Heart right ventricle (tissue), 16 donors: ENCODE measurements around the gene RETREG3. TPM values are rescaled to one million over a fixed set of nuclear protein-coding genes. Genes with fewer than 3 reads are reported as not detected.

ENCODE experiments used
- ATAC-seq, 8 donors: fragments of 200-7000 bp; cut with Tn5 transposase; one replicate each; pipeline ENCODE4 v1.9.1; 2020; ENCODE audit warnings: mild to moderate bottlenecking in 8 of 8, moderate library complexity in 8 of 8, moderate number of reproducible peaks in 1 of 8
- DNase-seq, 2 donors: peaks; one replicate each; pipeline ENCODE4 v3.0.0-alpha.2; 2020
- H3K27ac ChIP-seq, 10 donors: fragments of 200-600 bp; sonication (generic) in 2 of 10; one replicate each; pipeline versions ENCODE4 v1.5.0 to v1.8.0; 2020 to 2022; ENCODE audit warnings: mild to moderate bottlenecking in 3 of 10
- H3K27me3 ChIP-seq, 7 donors: fragments of 200-600 bp; one replicate each; pipeline ENCODE4 v1.8.0; 2021 to 2022; ENCODE audit warnings: mild to moderate bottlenecking in 2 of 7
- H3K36me3 ChIP-seq, 9 donors: fragments of 200-600 bp; sonication (generic) in 1 of 9; one replicate each; pipeline versions ENCODE4 v1.5.0 to v1.8.0; 2020 to 2022; ENCODE audit warnings: mild to moderate bottlenecking in 2 of 9
- H3K4me1 ChIP-seq, 9 donors: fragments of 200-600 bp; sonication (generic) in 1 of 9; one replicate each; pipeline versions ENCODE4 v1.5.0 to v1.8.0; 2020 to 2022; ENCODE audit warnings: mild to moderate bottlenecking in 4 of 9
- H3K4me3 ChIP-seq, 10 donors: fragments of 200-600 bp; sonication (generic) in 2 of 10; one replicate each; pipeline versions ENCODE4 v1.5.0 to v1.8.0; 2020 to 2022; ENCODE audit warnings: mild to moderate bottlenecking in 7 of 10, moderate library complexity in 2 of 10
- H3K9me3 ChIP-seq, 11 donors: fragments of 200-600 bp in 10 of 11; sonication (generic) in 2 of 11; one replicate each; pipeline versions ENCODE4 v1.5.0 to v1.8.0; 2013 to 2022; ENCODE audit warnings: mild to moderate bottlenecking in 2 of 11, control low read depth in 1 of 11, moderate library complexity in 1 of 11
- CTCF ChIP-seq, 9 donors: fragments of 200-600 bp; sonication (generic) in 2 of 9; IDR thresholded peaks; one replicate each; pipeline versions ENCODE4 v1.5.0 to v1.8.0; 2021 to 2022; ENCODE audit warnings: antibody characterized with exemption in 9 of 9, mild to moderate bottlenecking in 5 of 9, moderate library complexity in 1 of 9
- WGBS, 2 donors: extraction: QIAGEN DNeasy Blood & Tissue Kit; methylation state at CpG; one replicate each; pipeline ENCODE4 v1.1.7; 2013; ENCODE audit warnings: inconsistent platforms in 1 of 2; 5-methylcytosine and 5-hydroxymethylcytosine counted together
- intact Hi-C, 10 donors: fragments of 100-400 bp; cut with DNase I; formaldehyde crosslinking; loops; one replicate each; pipeline versions ENCODE4 v1.11.1 to v1.14.2; 2022
- polyA plus RNA-seq, 2 donors: library from polyadenylated mRNA; stranded (reverse); fragments of 200-250 nt; gene quantifications; one replicate each; pipeline ENCODE4 v1.2.3, GENCODE V29; 2013
- total RNA-seq, 10 donors: library from RNA; stranded (reverse); fragmentation: NEBNext Ultra II Directional in 3 of 10; extraction: Animal tissue kit (Norgen Biotek cat#: 25700) in 3 of 10; gene quantifications; one replicate each; pipeline versions ENCODE4 v1.2.1 to v1.2.4, GENCODE V29; 2021 to 2023
- donor health status: Arrhythmogenic right ventricular cardiomyopathy.
- donor health status: ischemic (EF 13 %, LVEDD 7.1; RV severe dilation, severe dysfunction).
- donor health status: healthy with polysubstance abuse.
- donor health status: DM: no; HTN: yes; CAD: no.
- donor health status: DM: no; HTN: no; CAD: no.
- donor health status: ischemic (EF 25% LVEDD 6.9; RV normal size, moderate dysfunction).
- donor health status: ischemic (EF 25% LVEDD 5.7; RV mildly dilated, moderate dysfunction).
- donor health status: healthy.
- donor health status: DM: yes; HTN: yes; CAD: no.
- donor health status: Ischemic cardiomyopathy.
- donor health status: ischemic (EF 35%, LVEDD 5.7; RV mildly dilated, moderate dysfunction).
- donor health status: nonischemic (EF 11% LVEDD 7.7; RV severe dilation, severe dysfunction).
- donor health status: DM: yes; HTN: yes; CAD: no.
- donor health status: PGD.
- donor health status: ischemic (EF 29% LVEDD 5.4; RV normal size, mild dysfunction).
- donor health status: nonischemic (EF 23%, LVEDD 6.1; RV moderate dilation, normal function).

Gene RETREG3
- total and polyA plus RNA-seq, 12 donors: 9.8 to 29.9 (median 22.8) TPM

- intact Hi-C loops: loop anchor here in 9 of 10 donors (1.0 to 10.0 kb wide), 9 partner anchors 99 to 246 kb away; partner anchors contain the start of genes PLEKHH3 (in 3 of the 9), BECN1 (in 2 of the 9), CCR10 (in 2 of the 9) and CNTNAP1 (in 2 of the 9)
- Histone ChIP-seq H3K4me3 (peak overlapping the region; percentile 48 to 86 (median 69)), H3K4me1 (peaks cover 10 to 40% (median 23%) of the 10 kb centered on the region in 9 donors), H3K9me3 (no peaks in the 10 kb centered on the region), H3K27ac (peak overlapping the region; percentile 33 to 96 (median 94)), H3K36me3 (peaks cover 0 to 79% (median 34%) of the 10 kb centered on the region in 9 donors), H3K27me3 (no peaks in the 10 kb centered on the region)
- peak; percentile 61 to 79 (median 70) for TF ChIP-seq CTCF (IDR thresholded peaks at IDR 0.05)
- ATAC-seq (peak; percentile 65 to 90 (median 84)), DNase-seq (peak; percentile 67 to 75)
- WGBS, 2 donors: 0 to 1% methylated on average over 20 of the region's 20 CpGs
These were observed 30.8 kb downstream of the RETREG3 start for GRCh38 chr17:42578282-42578869.

GRCh38 chr17:42577532-42578281 lies 31.5 kb downstream of the RETREG3 start, which contains the start of gene PSMC3IP:
Gene PSMC3IP, minus strand, starts transcription at chr17:42577729. Its CDS starts 43 bp downstream, at chr17:42577686.
- DNase-seq (peak; percentile 95 to 97), ATAC-seq (peak; percentile 92 to 98 (median 96))

GRCh38 chr17:42577140-42577531 lies 32.0 kb downstream of the RETREG3 start:
- H3K36me3 ChIP-seq: peaks cover 0 to 79% (median 33%) of the 10 kb centered on the region in 9 donors
- 4 to 5% methylated on average over 18 of the region's 18 CpGs for WGBS, 2 donors
- DNase-seq: no peak
- peaks cover 10 to 50% (median 23%) of the 10 kb centered on the region in 9 donors for H3K4me1 ChIP-seq
- intact Hi-C loops: loop anchor here in 6 of 10 donors (5.0 to 10.0 kb wide), 5 partner anchors 100 to 248 kb away; partner anchors contain the start of genes PLEKHH3 (in 3 of the 6), BECN1 (in 2 of the 6), RAMP2 (in 2 of the 6) and CCR10 (in 1 of the 6)
- no peaks in the 10 kb centered on the region for H3K9me3 ChIP-seq
- no peak for TF ChIP-seq CTCF (IDR thresholded peaks at IDR 0.05)
- H3K4me3 ChIP-seq: peak overlapping the region; percentile 48 to 86 (median 69)
- ATAC-seq: peak in 1 of 8 donors; percentile 2
- H3K27ac ChIP-seq: peak overlapping the region in 8 of 10 donors; percentile 80 to 96 (median 94)
- no peaks in the 10 kb centered on the region for H3K27me3 ChIP-seq

More at GRCh38 chr17:42577532-42578281, 31.5 kb downstream of the RETREG3 start, which contains the start of gene PSMC3IP:
- WGBS, 2 donors: 0 to 1% methylated on average over 52 of the region's 52 CpGs
- Histone ChIP-seq H3K36me3 (peaks cover 0 to 79% (median 33%) of the 10 kb centered on the region in 9 donors), H3K4me1 (peaks cover 10 to 46% (median 23%) of the 10 kb centered on the region in 9 donors), H3K27ac (peak within 1 kb of the TSS; percentile 33 to 96 (median 94)), H3K9me3 (no peaks in the 10 kb centered on the region), H3K4me3 (peak within 1 kb of the TSS; percentile 48 to 86 (median 69)), H3K27me3 (no peaks in the 10 kb centered on the region)
- intact Hi-C loops: loop anchor here in 9 of 10 donors (1.0 to 10.0 kb wide), 9 partner anchors 100 to 247 kb away; partner anchors contain the start of genes PLEKHH3 (in 3 of the 9), BECN1 (in 2 of the 9), CCR10 (in 2 of the 9) and CNTNAP1 (in 2 of the 9)
- peak in 7 of 9 donors; percentile 19 to 59 (median 43) for TF ChIP-seq CTCF (IDR thresholded peaks at IDR 0.05)

- H3K36me3 ChIP-seq: peaks cover 0 to 79% (median 48%) of the 10 kb centered on the region in 9 donors
- intact Hi-C loops: loop anchor here in 4 of 10 donors (10.0 kb wide), 3 partner anchors 110 to 250 kb away; partner anchors contain the start of genes BECN1 (in 2 of the 4), CCR10 (in 1 of the 4), CNTNAP1 (in 1 of the 4) and RAMP2 (in 1 of the 4)
- no peaks in the 10 kb centered on the region for H3K27me3 ChIP-seq
- TF ChIP-seq CTCF (IDR thresholded peaks at IDR 0.05): no peak
- DNase-seq: no peak
- no peak overlapping the region for H3K4me3 ChIP-seq
- WGBS, 2 donors: 82 to 87% methylated on average over 3 of the region's 3 CpGs
- no peak for ATAC-seq
- H3K9me3 ChIP-seq: no peaks in the 10 kb centered on the region
- H3K4me1 ChIP-seq: peaks cover 12 to 62% (median 23%) of the 10 kb centered on the region in 9 donors
- no peak overlapping the region for H3K27ac ChIP-seq
These were observed 34.7 kb downstream of the RETREG3 start for GRCh38 chr17:42574463-42574862.
